Ishikawa (cell line): Measurements from ENCODE around the gene BRPF3.

Experiments used
- CEBPB ChIP-seq: IDR thresholded peaks from 2 replicates; pipeline ENCODE4 v1.6.1; 2012
- CREB1 ChIP-seq: IDR thresholded peaks from 2 replicates; pipeline ENCODE4 v1.6.1; 2012; ENCODE audit warnings: low read depth
- MAX ChIP-seq: IDR thresholded peaks from 2 replicates; pipeline ENCODE4 v1.6.1; 2012
- NFIC ChIP-seq: IDR thresholded peaks from 2 replicates; pipeline ENCODE4 v1.6.1; 2012

GRCh38 chr6:36223706-36224105, 27.2 kb downstream of the BRPF3 start:
- TF ChIP-seq MAX: no peak
- TF ChIP-seq CEBPB: no peak
- TF ChIP-seq NFIC: no peak
- TF ChIP-seq CREB1: no peak
